SK-N-SH (cell line): Measurements from ENCODE around the gene CRIM1. TPM values are rescaled to one million over a fixed set of nuclear protein-coding genes. Genes with fewer than 3 reads are reported as not detected.

ENCODE experiments used
- CTCF ChIA-PET: fragments of 300-600, 350-600 bp; formaldehyde crosslinking; extraction: SDS; loops from one replicate; lab custom pipeline; 2021; lab: Yijun Ruan, JAX
- POLR2A ChIA-PET: fragments of 350-600 bp; sonication (Branson Sonifier 250); formaldehyde crosslinking; extraction: SDS; loops from one replicate; lab custom pipeline; 2020; ENCODE audit warnings: antibody characterized with exemption, inconsistent platforms; lab: Yijun Ruan, JAX
- DNase-seq: peaks from one replicate; pipeline ENCODE4 v3.0.0; 2012
- H2AFZ ChIP-seq: fragments of 200-600 bp; sonication (generic); 2 replicates; pipeline ENCODE4 v1.8.1; 2016; ENCODE audit warnings: antibody characterized with exemption, mild to moderate bottlenecking, low read depth
- H3F3A ChIP-seq: fragments of 200-600 bp; sonication (generic); replicated peaks from 2 replicates; pipeline ENCODE3; 2016; ENCODE audit warnings: antibody characterized with exemption, mild to moderate bottlenecking; ENCODE audit not compliant: insufficient read depth
- H3K27ac ChIP-seq, 2 experiments: fragments of 200-500 bp in 1 of 2; fragments of 200-600 bp in 1 of 2; sonication (Bioruptor generic) in 1 of 2; sonication (generic), shearing (Covaris generic) in 1 of 2; 2 replicates each; pipeline versions ENCODE4 v1.5.1 to v1.6.1; 2014 to 2016; ENCODE audit warnings: low read depth in 2 of 2, inconsistent platforms in 1 of 2, low read length in 1 of 2, mild to moderate bottlenecking in 1 of 2, mixed read lengths in 1 of 2
- H3K27me3 ChIP-seq: fragments of 200-600 bp; sonication (generic), shearing (Covaris generic); 2 replicates; pipeline ENCODE4 v1.6.1; 2016; ENCODE audit warnings: mixed run types; ENCODE audit not compliant: insufficient read depth
- H3K36me3 ChIP-seq, 2 experiments: fragments of 200-500 bp in 1 of 2; fragments of 200-600 bp in 1 of 2; sonication (Bioruptor generic) in 1 of 2; sonication (generic) in 1 of 2; replicated peaks in 1 of 2; 2 replicates each; pipeline versions ENCODE3 to v1.5.1; 2014 to 2016; ENCODE audit warnings: low read length in 1 of 2, mild to moderate bottlenecking in 1 of 2; ENCODE audit not compliant: insufficient read depth in 2 of 2, control insufficient read depth in 1 of 2
- H3K4me1 ChIP-seq, 2 experiments: fragments of 200-500 bp in 1 of 2; fragments of 200-600 bp in 1 of 2; sonication (Bioruptor generic) in 1 of 2; sonication (generic), shearing (Covaris generic) in 1 of 2; 2 replicates each; pipeline versions ENCODE4 v1.5.1 to v1.6.1; 2014 to 2016; ENCODE audit warnings: low read depth in 1 of 2, low read length in 1 of 2, mixed run types in 1 of 2; ENCODE audit not compliant: insufficient read depth in 2 of 2, control insufficient read depth in 1 of 2
- H3K4me2 ChIP-seq: fragments of 200-600 bp; sonication (generic), shearing (Covaris generic); 2 replicates; pipeline ENCODE4 v1.6.1; 2017; ENCODE audit warnings: mixed run types
- H3K4me3 ChIP-seq, 2 experiments: fragments of 200-500 bp in 1 of 2; fragments of 200-600 bp in 1 of 2; sonication (Bioruptor generic) in 1 of 2; sonication (generic), shearing (Covaris generic) in 1 of 2; 2 replicates each; pipeline versions ENCODE4 v1.5.1 to v1.8.1; 2014 to 2016; ENCODE audit warnings: low read depth in 2 of 2, inconsistent platforms in 1 of 2, low read length in 1 of 2, mild to moderate bottlenecking in 1 of 2, mixed read lengths in 1 of 2, moderate library complexity in 1 of 2
- H3K79me2 ChIP-seq: fragments of 200-600 bp; sonication (generic); 2 replicates; pipeline ENCODE4 v1.8.1; 2017; ENCODE audit warnings: mild to moderate bottlenecking; ENCODE audit not compliant: insufficient read depth
- H3K9ac ChIP-seq: fragments of 200-600 bp; sonication (generic); 2 replicates; pipeline ENCODE4 v1.6.1; 2017; ENCODE audit warnings: mixed run types
- H3K9me2 ChIP-seq: fragments of 200-600 bp; sonication (generic); 2 replicates; pipeline ENCODE4 v1.6.1; 2017; ENCODE audit warnings: mixed run types
- H3K9me3 ChIP-seq: fragments of 200-600 bp; sonication (generic); 2 replicates; pipeline ENCODE4 v1.6.1; 2017; ENCODE audit warnings: mixed run types, mild to moderate bottlenecking, moderate library complexity
- H4K20me1 ChIP-seq: fragments of 200-600 bp; sonication (generic); 2 replicates; pipeline ENCODE4 v1.6.1; 2017; ENCODE audit warnings: mild to moderate bottlenecking, mixed run types; ENCODE audit not compliant: insufficient read depth
- EP300 ChIP-seq, 2 experiments: IDR thresholded peaks; 2 replicates each; pipeline versions ENCODE4 v1.4.0 to v1.6.1; 2012; ENCODE audit warnings: borderline replicate concordance in 1 of 2, low read depth in 1 of 2, low read length in 1 of 2
- EZH2phosphoT487 ChIP-seq: fragments of 200-600 bp; sonication (generic); IDR thresholded peaks from 2 replicates; pipeline ENCODE4 v1.6.1; 2017; ENCODE audit warnings: low read depth, mixed run types, mild to moderate bottlenecking, antibody characterized with exemption, moderate library complexity, borderline replicate concordance
- PBX3 ChIP-seq: IDR thresholded peaks from 2 replicates; pipeline ENCODE4; 2012
- POLR2AphosphoS5 ChIP-seq: IDR thresholded peaks from 2 replicates; pipeline ENCODE4 v1.6.1; 2012; ENCODE audit warnings: low read depth, low read length
- REST ChIP-seq: IDR thresholded peaks from 2 replicates; pipeline ENCODE4 v1.6.1; 2012; ENCODE audit warnings: mild to moderate bottlenecking, low read depth, low read length, moderate library complexity
- RFX5 ChIP-seq: IDR thresholded peaks from 2 replicates; pipeline ENCODE4 v1.6.1; 2012; ENCODE audit warnings: mild to moderate bottlenecking, improper control_type of control experiment, low read length
- WGBS: methylation state at CpG from one replicate; pipeline ENCODE4 v1.1.6; 2017; ENCODE audit warnings: low lambda C conversion rate; 5-methylcytosine and 5-hydroxymethylcytosine counted together
- polyA plus RNA-seq, 3 experiments: library from polyadenylated mRNA; depleted of rRNA; stranded (reverse); fragments of >200 nt; gene quantifications; 2 replicates each; pipeline ENCODE4 v1.2.3, GENCODE V29; 2012

CRIM1 gene
- polyA plus RNA-seq, 1 of the 3 experiments (the other 2 are of a cell fraction), result 244 TPM

- WGBS, result 86% methylated on average over 2 of the region's 2 CpGs
- H3K27me3 ChIP-seq, result no peaks in the 10 kb centered on the region
- no peaks in the 10 kb centered on the region for H3K36me3 ChIP-seq
- DNase-seq, result no peak
- CTCF ChIA-PET, result interaction anchor here (1.0 to 1.2 kb wide), 4 partner anchors 9 to 31 kb away, joined by 3 to 4 read pairs (median 3); no protein-coding TSS in a partner anchor
- H4K20me1 ChIP-seq, result no peaks in the 10 kb centered on the region
- no peak overlapping the region for H3K27ac ChIP-seq
- no peaks in the 10 kb centered on the region for H3K79me2 ChIP-seq
- peaks cover 0 to 28% of the 10 kb centered on the region in 2 experiments; a peak in 2 of 4 replicates for H3K4me1 ChIP-seq
- no peak overlapping the region for H3K4me2 ChIP-seq
- H2AFZ ChIP-seq, result no peak overlapping the region
- no peak overlapping the region for H3K9ac ChIP-seq
- H3F3A ChIP-seq, result peaks cover 23% of the 10 kb centered on the region
- H3K9me3 ChIP-seq, result no peaks in the 10 kb centered on the region
- POLR2A ChIA-PET, result no interaction called here
- H3K9me2 ChIP-seq, result no peaks in the 10 kb centered on the region
- no peak overlapping the region for H3K4me3 ChIP-seq
- TF ChIP-seq REST (no peak), PBX3 (no peak), RFX5 (no peak), EP300 (IDR thresholded peaks at IDR 0.05; ENCODE audit: borderline replicate concordance in 1 of 2, low read depth in 1 of 2, low read length in 1 of 2) (no peak), POLR2AphosphoS5 (no peak)
Observed at GRCh38 chr2:36336321-36336720, 19.3 kb upstream of the CRIM1 start.

DNA sequence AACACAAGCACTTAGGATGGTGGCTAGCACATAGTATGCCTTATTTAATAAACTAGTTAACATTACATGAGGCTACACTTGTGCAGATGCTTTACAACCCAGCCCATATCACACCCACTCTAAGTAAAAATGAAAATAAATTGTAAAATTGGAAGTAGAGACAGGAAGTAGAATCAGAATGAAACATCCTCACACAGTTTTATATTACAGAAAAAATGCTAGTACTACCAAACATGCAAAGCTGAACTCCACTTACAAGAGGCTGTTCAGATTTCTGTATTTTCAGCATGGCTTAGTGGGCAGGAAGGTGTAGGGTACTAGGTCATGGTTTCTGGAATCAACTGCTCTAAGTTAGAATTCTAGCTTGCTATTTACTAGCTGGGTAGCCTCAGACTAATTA is 18.2 kb upstream of the CRIM1 start:
- Histone ChIP-seq H3K9me3 (no peaks in the 10 kb centered on the region), H3F3A (peaks cover 24% of the 10 kb centered on the region), H3K36me3 (no peaks in the 10 kb centered on the region), H3K27me3 (no peaks in the 10 kb centered on the region), H3K27ac (no peak overlapping the region), H4K20me1 (no peaks in the 10 kb centered on the region), H3K4me1 (peaks cover 0 to 28% of the 10 kb centered on the region in 2 experiments; a peak in 2 of 4 replicates), H3K4me2 (no peak overlapping the region), H3K9me2 (no peaks in the 10 kb centered on the region), H3K79me2 (no peaks in the 10 kb centered on the region), H3K4me3 (no peak overlapping the region), H3K9ac (no peak overlapping the region), H2AFZ (peak overlapping the region; percentile 76; the same call in 1 of the 2 replicates)
- TF ChIP-seq EZH2phosphoT487, result no peak
- ChIA-PET POLR2A (no interaction called here), CTCF (interaction anchor here (1.2 to 1.8 kb wide), 4 partner anchors 14 to 327 kb away, joined by 3 to 7 read pairs (median 4); no protein-coding TSS in a partner anchor)
- DNase-seq, result no peak
